DND-41 (cell line): ENCODE data around the gene SRRT.

Experiments
- ATAC-seq: fragments of 200-7000 bp; cut with Tn5 transposase; 3 replicates; pipeline ENCODE4 v1.9.1; 2021; ENCODE audit warnings: low read depth; ENCODE audit not compliant: insufficient read depth
- DNase-seq: peaks from one replicate; pipeline ENCODE4 v3.0.0-alpha.2; 2020
- H2AFZ ChIP-seq: 2 replicates; pipeline ENCODE4 v1.6.0; 2012; ENCODE audit warnings: low read depth, low read length
- H3K27ac ChIP-seq: 2 replicates; pipeline ENCODE4 v1.5.1; 2012; ENCODE audit warnings: low read length, inconsistent platforms
- H3K27me3 ChIP-seq: fragments of 200-600 bp; sonication (generic); 2 replicates; pipeline ENCODE4 v1.6.0; 2012; ENCODE audit warnings: low read length, mild to moderate bottlenecking, inconsistent platforms; ENCODE audit not compliant: insufficient read depth, poor library complexity
- H3K36me3 ChIP-seq: 2 replicates; pipeline ENCODE4 v1.5.1; 2012; ENCODE audit warnings: low read length, inconsistent platforms; ENCODE audit not compliant: insufficient read depth
- H3K4me1 ChIP-seq: 2 replicates; pipeline ENCODE4 v1.5.1; 2012; ENCODE audit warnings: mild to moderate bottlenecking, low read length; ENCODE audit not compliant: insufficient read depth
- H3K4me2 ChIP-seq: 2 replicates; pipeline ENCODE4 v1.6.0; 2012; ENCODE audit warnings: mild to moderate bottlenecking, moderate library complexity, low read length, inconsistent platforms; ENCODE audit not compliant: insufficient read depth
- H3K4me3 ChIP-seq, 2 experiments: fragments of 200-600 bp in 1 of 2; shearing (Covaris generic) in 1 of 2; 2 replicates each; pipeline ENCODE4 v1.5.1; 2012 to 2016; ENCODE audit warnings: inconsistent platforms in 2 of 2, low read length in 2 of 2, mild to moderate bottlenecking in 2 of 2, low read depth in 1 of 2, moderate library complexity in 1 of 2
- H3K79me2 ChIP-seq: 2 replicates; pipeline ENCODE4 v1.6.0; 2012; ENCODE audit warnings: low read length, inconsistent platforms; ENCODE audit not compliant: insufficient read depth
- H3K9ac ChIP-seq: 2 replicates; pipeline ENCODE4 v1.6.0; 2012; ENCODE audit warnings: low read depth, mild to moderate bottlenecking, inconsistent platforms, low read length, moderate library complexity
- H3K9me3 ChIP-seq: 2 replicates; pipeline ENCODE4 v1.5.1; 2012; ENCODE audit warnings: low read length, moderate library complexity, mild to moderate bottlenecking, inconsistent platforms; ENCODE audit not compliant: insufficient read depth, severe bottlenecking
- H4K20me1 ChIP-seq: 2 replicates; pipeline ENCODE4 v1.6.0; 2012; ENCODE audit warnings: low read length; ENCODE audit not compliant: insufficient read depth
- CTCF ChIP-seq: IDR thresholded peaks from 2 replicates; pipeline ENCODE4 v1.5.1; 2012; ENCODE audit warnings: borderline replicate concordance, low read length, moderate library complexity, mild to moderate bottlenecking; ENCODE audit not compliant: poor library complexity, severe bottlenecking; ENCODE audit errors: extremely low read depth
- EZH2 ChIP-seq: IDR thresholded peaks from 3 replicates; pipeline ENCODE4 v1.6.1; 2012; ENCODE audit warnings: borderline replicate concordance, low read depth, mild to moderate bottlenecking, moderate library complexity, low read length, inconsistent platforms; ENCODE audit not compliant: severe bottlenecking

Gene SRRT

DNA sequence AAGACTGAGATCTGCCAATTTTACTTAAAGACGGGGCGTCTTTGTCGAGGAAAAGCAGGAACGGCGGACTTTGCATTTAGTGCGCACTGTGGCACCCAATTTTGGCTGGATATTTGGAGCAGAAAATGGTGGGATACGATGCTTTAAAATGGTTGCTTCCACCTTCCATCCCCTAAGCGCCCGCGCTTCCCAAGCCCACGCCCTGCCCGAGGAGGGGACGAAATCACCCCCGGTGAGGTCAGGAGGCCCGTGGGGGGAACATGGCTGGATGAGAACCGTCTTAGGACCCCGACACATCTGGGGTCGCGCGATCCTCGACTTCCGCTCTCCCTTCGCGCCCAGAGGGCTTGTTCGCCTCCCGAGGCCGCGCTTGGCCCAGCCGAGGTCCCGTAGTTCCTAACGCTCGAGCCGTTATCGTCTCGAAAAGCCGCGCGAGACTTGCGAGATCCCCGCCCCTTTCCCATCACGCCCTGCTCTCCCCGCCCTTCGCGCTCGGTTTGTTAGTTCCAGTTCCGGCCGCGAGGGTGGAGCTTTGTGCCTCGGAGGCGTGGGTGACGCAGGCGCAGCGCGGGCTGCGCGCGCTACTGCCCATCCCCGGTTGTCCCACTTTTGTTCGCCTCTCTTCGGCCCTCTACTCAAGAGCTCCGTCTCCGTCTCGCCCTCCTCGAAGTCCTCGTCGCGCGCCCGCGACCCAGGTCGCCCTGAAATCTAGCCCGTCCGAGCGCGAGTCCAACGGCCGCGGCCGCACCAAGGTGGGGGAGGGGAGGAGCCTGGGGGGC is at the start of gene SRRT:
SRRT (plus strand) TSS at position 527 of the 779 bp plus-strand sequence. CDS start 488 bp downstream, outside the sequence.
- peaks cover 40% of the 10 kb centered on the region for H4K20me1 ChIP-seq
- peak within 1 kb of the TSS; percentile 83 for H3K9ac ChIP-seq
- DNase-seq = peak; percentile 99
- no peaks in the 10 kb centered on the region for H3K27me3 ChIP-seq
- ATAC-seq = peak; percentile 92
- peaks cover 49% of the 10 kb centered on the region for H3K4me1 ChIP-seq
- H3K79me2 ChIP-seq = peaks cover 66% of the 10 kb centered on the region
- H3K4me2 ChIP-seq = peak within 1 kb of the TSS; percentile 92
- H3K36me3 ChIP-seq = peaks cover 85% of the 10 kb centered on the region
- H2AFZ ChIP-seq = peak within 1 kb of the TSS; percentile 85
- TF ChIP-seq EZH2 = no peak
- peak; percentile 26 for TF ChIP-seq CTCF
- peak within 1 kb of the TSS; percentile 100 for H3K27ac ChIP-seq
- H3K9me3 ChIP-seq = no peaks in the 10 kb centered on the region
- peak within 1 kb of the TSS; percentile 99 for H3K4me3 ChIP-seq

DNA sequence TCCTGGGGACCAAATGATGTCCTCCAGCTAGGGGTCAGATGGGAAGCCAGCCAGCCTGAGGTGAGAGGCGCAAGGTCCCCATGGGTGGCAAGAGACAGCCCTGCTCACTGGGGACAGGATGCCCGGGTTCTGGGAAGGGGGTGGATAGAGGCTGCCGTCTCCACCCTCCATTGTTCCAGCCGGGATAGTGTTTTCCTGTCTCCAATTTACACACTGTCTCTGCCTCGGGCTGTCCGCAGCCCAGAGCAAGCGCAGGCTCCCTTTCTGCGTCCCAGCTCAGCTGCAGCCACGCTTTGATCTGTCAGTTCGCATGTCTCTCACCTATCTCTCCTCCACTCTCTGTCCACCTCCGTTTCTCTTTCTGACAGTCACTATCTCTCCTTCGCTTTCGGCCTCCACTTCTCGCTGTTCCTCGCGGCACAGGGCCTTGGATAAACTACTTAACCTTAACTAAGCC is 49.7 kb upstream of the SRRT start:
- Histone ChIP-seq H3K27ac (no peak overlapping the region), H3K9ac (no peak overlapping the region)

DNA sequence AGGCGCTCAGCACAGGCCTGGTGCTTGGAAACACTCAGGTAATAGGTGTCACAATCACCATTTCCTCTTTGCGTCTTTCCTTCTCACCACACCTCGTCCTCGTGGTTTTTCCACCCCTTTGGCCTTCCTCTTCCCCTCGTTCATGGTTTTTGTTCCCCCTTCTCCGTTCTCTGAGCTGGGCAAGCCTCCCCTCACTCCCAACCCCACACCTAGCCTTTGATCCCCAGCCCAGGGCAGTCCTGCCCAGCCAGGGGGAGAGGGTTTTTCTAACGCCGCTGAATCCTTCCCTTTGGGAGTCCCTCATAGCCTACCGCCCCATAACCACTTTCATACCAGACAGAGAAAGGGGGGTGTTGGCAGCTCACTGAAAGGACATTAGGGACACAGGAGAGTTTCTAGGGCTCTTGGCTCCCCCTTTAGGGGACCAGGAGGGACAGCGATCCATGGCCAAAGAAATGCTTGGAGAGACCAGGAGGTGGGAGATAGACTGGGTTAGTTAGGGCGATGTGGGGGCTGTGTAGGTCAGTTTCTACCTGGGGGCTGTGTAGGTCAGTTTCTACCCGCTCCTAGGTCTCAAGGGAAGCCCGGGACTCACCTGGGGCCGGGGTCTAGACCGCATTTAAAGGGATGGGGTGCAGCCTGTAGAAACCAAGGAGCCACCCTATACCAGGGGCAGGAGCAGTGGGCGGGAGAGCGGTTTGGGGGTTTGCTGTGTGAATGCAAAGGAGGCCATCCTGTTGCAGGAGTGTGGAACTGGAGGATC is 49.0 kb upstream of the SRRT start:
- Histone ChIP-seq H2AFZ (no peak overlapping the region), H3K79me2 (no peaks in the 10 kb centered on the region), H3K27ac (no peak overlapping the region), H3K4me3 (no peak overlapping the region), H4K20me1 (no peaks in the 10 kb centered on the region), H3K9ac (no peak overlapping the region), H3K27me3 (no peaks in the 10 kb centered on the region), H3K36me3 (no peaks in the 10 kb centered on the region), H3K4me2 (no peak overlapping the region), H3K4me1 (no peaks in the 10 kb centered on the region), H3K9me3 (no peaks in the 10 kb centered on the region)
- DNase-seq (no peak), ATAC-seq (no peak)
- TF ChIP-seq CTCF = no peak
- TF ChIP-seq EZH2 = no peak

More for the DNA sequence above, 49.7 kb upstream of the SRRT start:
- TF ChIP-seq EZH2 = no peak
- no peak for TF ChIP-seq CTCF
- H3K4me3 ChIP-seq = no peak overlapping the region
- ATAC-seq (no peak), DNase-seq (no peak)
- no peak overlapping the region for H3K4me2 ChIP-seq
- H3K4me1 ChIP-seq = no peaks in the 10 kb centered on the region
- no peaks in the 10 kb centered on the region for H3K36me3 ChIP-seq
- no peaks in the 10 kb centered on the region for H3K27me3 ChIP-seq
- H4K20me1 ChIP-seq = no peaks in the 10 kb centered on the region
- no peak overlapping the region for H2AFZ ChIP-seq
- H3K9me3 ChIP-seq = no peaks in the 10 kb centered on the region
- H3K79me2 ChIP-seq = no peaks in the 10 kb centered on the region
